Anterior cingulate cortex (tissue), 58 donors: Measurements from ENCODE around the gene CASKIN1.

Source experiments
- DNase-seq, 58 donors: peaks; one replicate each; lab custom pipeline; 2025; lab: John Stamatoyannopoulos, UW

CASKIN1 gene

GRCh38 chr16:2178321-2179106 is 17.9 kb downstream of the CASKIN1 start:
- peak in 2 of 58 donors; percentile 18 to 27 for DNase-seq

- no peak for DNase-seq
Observed at GRCh38 chr16:2177561-2177960, 18.8 kb downstream of the CASKIN1 start.

GRCh38 chr16:2177101-2177500 is 19.3 kb downstream of the CASKIN1 start:
- DNase-seq = no peak

- DNase-seq = no peak
Observed at GRCh38 chr16:2176047-2176446, 20.4 kb downstream of the CASKIN1 start.

DNA sequence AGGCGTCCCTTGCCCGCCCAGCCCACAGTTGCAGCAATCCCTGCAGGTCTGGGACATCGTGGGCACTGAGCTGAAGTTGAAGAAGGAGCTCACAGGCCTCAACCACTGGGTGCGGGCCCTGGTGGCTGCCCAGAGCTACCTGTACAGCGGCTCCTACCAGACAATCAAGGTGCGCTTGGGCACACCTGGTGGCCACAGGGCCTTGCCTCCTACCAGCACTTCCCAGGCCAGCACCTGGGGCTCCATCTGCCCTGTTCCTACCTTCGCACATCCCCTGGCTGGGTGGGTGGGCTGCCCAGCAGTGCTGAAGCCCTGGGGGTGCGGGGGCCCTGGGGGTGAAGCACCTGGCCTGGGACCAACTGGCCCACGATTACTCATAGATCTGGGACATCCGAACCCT is 21.0 kb downstream of the CASKIN1 start:
- no peak for DNase-seq

- DNase-seq = peak in 12 of 58 donors; percentile 15 to 75 (median 29)
Observed at GRCh38 chr16:2174396-2175131, 21.8 kb downstream of the CASKIN1 start.

GRCh38 chr16:2173916-2174315 is 22.5 kb downstream of the CASKIN1 start:
- no peak for DNase-seq

GRCh38 chr16:2173366-2173765 is 23.0 kb downstream of the CASKIN1 start:
- no peak for DNase-seq

GRCh38 chr16:2172688-2173335 is 23.6 kb downstream of the CASKIN1 start:
- no peak for DNase-seq

DNA sequence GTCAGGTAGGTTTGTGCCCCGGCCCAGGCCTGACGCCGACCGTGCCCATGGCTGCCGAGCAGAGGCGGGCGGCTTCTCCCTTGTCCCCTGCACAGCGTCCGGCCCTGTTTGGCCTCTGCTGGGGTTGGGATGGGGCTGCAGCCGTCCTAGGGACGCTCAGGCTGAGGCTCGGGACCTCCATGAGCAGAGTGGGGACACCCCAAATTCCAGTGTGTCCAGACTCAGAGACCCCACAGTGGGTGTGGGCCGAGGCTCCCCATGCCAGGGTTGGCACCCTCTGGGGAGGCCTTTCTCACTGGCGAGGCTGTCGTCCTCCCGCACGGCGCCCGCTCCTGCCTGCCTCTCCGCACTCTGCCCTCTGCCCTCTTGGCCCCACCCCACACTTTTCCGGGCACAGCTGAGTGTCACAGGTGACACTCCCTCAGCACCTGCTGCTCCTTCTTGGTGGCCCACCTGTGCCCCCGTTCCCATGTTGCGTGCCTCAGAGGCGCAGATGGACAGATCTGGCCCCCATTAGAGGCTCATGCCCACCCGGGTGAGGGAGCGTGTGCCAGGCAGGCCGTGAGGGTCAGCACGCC is 24.7 kb downstream of the CASKIN1 start:
- DNase-seq = no peak

- DNase-seq = no peak
Observed at GRCh38 chr16:2170587-2171435, 25.6 kb downstream of the CASKIN1 start.

DNA sequence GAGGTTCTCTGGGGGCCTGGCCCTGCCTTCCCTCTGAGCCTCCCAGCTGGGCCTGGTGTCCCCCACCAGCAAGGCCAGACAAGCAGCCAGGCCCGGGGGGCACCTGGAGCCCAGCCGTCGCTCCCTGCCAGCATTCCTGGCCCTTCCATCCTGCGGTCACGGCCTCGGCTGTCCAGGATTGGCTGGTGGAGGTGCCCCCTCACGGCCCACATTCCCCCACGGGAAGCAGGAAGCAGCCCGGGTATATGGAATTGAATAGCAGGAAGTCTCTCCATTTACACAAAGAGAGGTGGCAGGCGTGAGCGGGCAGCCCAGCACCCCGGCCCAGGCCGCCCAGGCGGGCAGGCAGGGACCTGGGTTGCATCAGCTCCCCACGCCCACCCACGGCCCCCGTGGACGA is 26.3 kb downstream of the CASKIN1 start:
- DNase-seq = no peak

GRCh38 chr16:2167068-2167638 is 29.3 kb downstream of the CASKIN1 start:
- no peak for DNase-seq

DNA sequence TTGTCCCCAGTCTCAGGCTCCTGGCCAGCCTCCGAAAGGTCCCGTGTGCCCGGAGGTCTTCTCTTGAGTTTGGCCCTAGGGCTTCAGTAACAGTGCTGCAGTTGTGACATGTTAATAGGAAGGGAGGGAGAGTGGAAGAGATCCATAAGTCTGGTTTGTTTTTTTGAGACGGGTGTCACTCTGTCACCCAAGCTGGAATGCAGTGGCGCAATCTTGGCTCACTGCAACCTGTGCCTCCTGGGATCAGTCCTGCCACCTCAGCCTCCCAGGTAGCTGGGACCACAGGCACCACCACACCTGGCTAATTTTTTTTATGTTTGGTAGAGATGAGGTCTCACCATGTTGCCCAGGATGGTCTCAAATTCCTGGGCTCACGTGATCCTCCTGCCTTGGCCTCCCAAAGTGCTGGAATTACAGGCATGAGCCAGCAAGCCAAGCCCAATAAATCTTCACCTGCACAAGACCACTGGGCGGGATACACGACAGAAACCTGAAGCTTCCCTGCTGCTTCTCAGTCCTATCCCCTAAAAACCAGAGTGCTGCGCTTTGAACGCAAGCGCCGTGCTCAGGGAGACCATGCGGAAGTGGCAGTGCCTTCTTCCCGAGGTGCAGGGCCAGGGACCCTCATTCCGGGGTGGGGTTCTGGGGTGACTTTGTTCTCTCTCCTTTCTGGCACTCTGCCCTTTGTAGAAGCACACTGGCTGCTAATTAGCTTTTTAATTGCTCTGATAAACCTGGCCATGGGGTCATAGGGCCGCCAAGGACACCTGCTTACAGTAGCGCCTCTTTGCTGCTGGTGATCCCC is 29.9 kb downstream of the CASKIN1 start:
- DNase-seq = no peak

GRCh38 chr16:2165861-2166260 is 30.5 kb downstream of the CASKIN1 start:
- no peak for DNase-seq

- DNase-seq = no peak
Observed at GRCh38 chr16:2163211-2163881, 33.1 kb downstream of the CASKIN1 start.

DNA sequence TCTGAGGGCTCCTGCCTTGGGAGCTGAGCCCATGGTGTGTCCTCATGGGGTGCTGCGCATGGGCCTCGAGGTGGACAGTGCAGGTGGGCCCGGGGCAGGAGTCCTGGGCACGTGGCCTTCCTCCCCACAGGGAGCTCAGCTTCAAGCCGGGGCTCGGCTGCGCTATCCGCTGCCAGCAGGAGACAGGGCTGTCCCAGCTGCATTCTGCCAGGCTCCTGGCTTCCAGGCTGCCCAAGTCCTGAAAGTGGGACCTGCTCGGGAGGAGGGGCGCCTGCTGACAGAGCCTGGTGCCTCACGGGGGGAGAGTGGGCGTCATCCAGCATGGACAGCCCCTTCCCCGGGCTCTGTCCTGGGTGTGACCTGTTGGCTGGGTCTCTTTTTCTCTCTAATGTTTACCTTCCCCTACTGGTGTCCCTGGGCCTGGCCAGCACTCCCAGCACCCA is 33.7 kb downstream of the CASKIN1 start:
- DNase-seq = no peak

GRCh38 chr16:2161911-2162310 is 34.5 kb downstream of the CASKIN1 start:
- no peak for DNase-seq
